HL-60 (cell line): Measurements from ENCODE around the gene LHFPL6.

Experiments
- DNase-seq, 2 experiments: peaks; one replicate each; pipeline ENCODE4 v3.0.0-alpha.2; 2010 to 2020; ENCODE audit warnings: low read depth in 1 of 2, low spot score in 1 of 2
- H3K27ac ChIP-seq: fragments of 250-450 bp; sonication (Bioruptor Pico); replicated peaks from 2 replicates; pipeline ENCODE4 v1.5.1; 2020; ENCODE audit warnings: mild to moderate bottlenecking, moderate library complexity
- H3K27me3 ChIP-seq: fragments of 250-450 bp; sonication (Bioruptor Pico); 2 replicates; pipeline ENCODE4 v1.5.1; 2021; ENCODE audit warnings: mild to moderate bottlenecking, moderate library complexity; ENCODE audit not compliant: insufficient read depth, poor library complexity, severe bottlenecking
- H3K4me3 ChIP-seq: replicated peaks from 2 replicates; pipeline ENCODE4 v1.5.1; 2011; ENCODE audit warnings: mild to moderate bottlenecking, control low read depth, low read length; ENCODE audit not compliant: insufficient read depth
- CTCF ChIP-seq: IDR thresholded peaks from one replicate; pipeline ENCODE4 v1.5.1; 2011; ENCODE audit warnings: low read length, control low read depth, inconsistent platforms; ENCODE audit not compliant: insufficient read depth
- GABPA ChIP-seq: IDR thresholded peaks from 2 replicates; pipeline ENCODE4 v1.6.1; 2012; ENCODE audit warnings: low read depth
- POLR2AphosphoS5 ChIP-seq: IDR thresholded peaks from 2 replicates; pipeline ENCODE4 v1.6.1; 2012; ENCODE audit warnings: low read depth
- REST ChIP-seq: IDR thresholded peaks from 2 replicates; pipeline ENCODE4 v1.6.1; 2012; ENCODE audit warnings: low read depth; ENCODE audit not compliant: insufficient replicate concordance
- SPI1 ChIP-seq: IDR thresholded peaks from 2 replicates; pipeline ENCODE4 v1.6.1; 2012; ENCODE audit warnings: low read depth, mild to moderate bottlenecking, borderline replicate concordance

LHFPL6 gene

GRCh38 chr13:39597838-39598237, 5.2 kb downstream of the LHFPL6 start:
- no peak overlapping the region for H3K27ac ChIP-seq
- no peak for DNase-seq
- H3K4me3 ChIP-seq = no peak overlapping the region
- H3K27me3 ChIP-seq = peaks cover 28% of the 10 kb centered on the region
- no peak for TF ChIP-seq CTCF
- no peak for TF ChIP-seq GABPA
- TF ChIP-seq REST = no peak
- no peak for TF ChIP-seq POLR2AphosphoS5
- TF ChIP-seq SPI1 = no peak

DNA sequence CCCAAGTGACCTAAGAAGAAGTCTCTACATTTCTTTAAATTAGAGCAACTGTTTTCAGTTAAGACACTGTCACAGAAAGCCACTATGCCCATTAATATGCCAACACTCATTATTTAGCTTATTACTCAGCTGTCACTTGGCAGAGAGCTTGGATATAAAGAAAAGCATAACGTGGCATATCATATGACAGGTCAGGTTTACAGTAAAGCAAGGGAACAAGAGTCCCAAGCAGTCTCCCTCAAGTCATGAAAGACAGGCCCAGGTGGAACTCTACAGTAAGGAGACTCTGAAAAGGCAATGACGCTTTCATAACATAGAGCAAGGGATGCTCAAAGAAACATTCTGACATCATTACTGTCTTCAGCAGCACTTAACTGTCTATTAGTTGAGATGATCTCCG, 6.3 kb downstream of the LHFPL6 start:
- H3K27me3 ChIP-seq = peaks cover 18% of the 10 kb centered on the region
- no peak for TF ChIP-seq POLR2AphosphoS5
- TF ChIP-seq SPI1 = no peak
- no peak for TF ChIP-seq REST
- TF ChIP-seq GABPA = no peak
- TF ChIP-seq CTCF = no peak
- DNase-seq = no peak
- H3K27ac ChIP-seq = no peak overlapping the region
- H3K4me3 ChIP-seq = no peak overlapping the region

DNA sequence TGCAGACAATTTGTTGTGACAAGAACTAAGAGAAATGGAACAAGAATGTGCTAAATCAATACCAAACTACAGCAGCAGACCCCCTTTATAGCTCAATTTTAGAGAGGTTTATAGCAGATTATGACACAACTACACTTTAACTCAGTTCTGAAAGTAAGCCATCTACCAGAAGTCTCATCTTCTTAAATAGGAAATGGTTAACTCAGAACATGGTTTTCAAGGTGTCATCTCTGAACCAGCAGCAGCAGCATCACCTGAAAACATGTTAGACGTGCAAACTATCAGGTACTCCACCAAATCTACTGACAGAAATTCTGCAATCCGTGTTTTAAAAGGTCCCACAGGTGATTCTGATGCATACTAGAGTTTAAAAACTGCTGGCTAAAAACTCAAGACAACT, 6.8 kb downstream of the LHFPL6 start:
- Histone ChIP-seq H3K27me3 (peaks cover 15% of the 10 kb centered on the region), H3K27ac (no peak overlapping the region), H3K4me3 (no peak overlapping the region)
- TF ChIP-seq SPI1 = no peak
- no peak for TF ChIP-seq CTCF
- TF ChIP-seq REST = no peak
- no peak for TF ChIP-seq GABPA
- TF ChIP-seq POLR2AphosphoS5 = no peak
- no peak for DNase-seq
